Vagina (tissue), 2 donors: ENCODE results near the gene SAFB2. TPM values are rescaled to one million over a fixed set of nuclear protein-coding genes. Genes with fewer than 3 reads are reported as not detected.

Experiments
- DNase-seq, 2 donors: peaks; one replicate each; pipeline ENCODE4 v3.0.0-alpha.2; 2017; ENCODE audit errors: extremely low spot score in 2 of 2
- H3K27ac ChIP-seq: fragments of 200-600 bp; sonication (generic); one replicate; pipeline ENCODE4 v1.5.1; 2019
- H3K27me3 ChIP-seq: fragments of 200-600 bp; sonication (generic); one replicate; pipeline ENCODE4 v1.5.1; 2019
- H3K36me3 ChIP-seq, 2 donors: fragments of 200-600 bp; sonication (generic); one replicate each; pipeline ENCODE4 v1.5.1; 2017 to 2019
- H3K4me1 ChIP-seq: fragments of 200-600 bp; sonication (generic); one replicate; pipeline ENCODE4 v1.5.1; 2019
- H3K4me3 ChIP-seq, 2 donors: fragments of 200-600 bp; sonication (generic); 1 replicate in 1 of 2; 2 replicates in 1 of 2; pipeline ENCODE4 v1.5.1; 2016 to 2019
- H3K9me3 ChIP-seq: fragments of 200-600 bp; sonication (generic); one replicate; pipeline ENCODE4 v1.5.1; 2019
- CTCF ChIP-seq, 3 experiments: fragments of 450-650 bp in 2 of 3; fragments of 200-600 bp in 1 of 3; sonication (generic) in 1 of 3; IDR thresholded peaks; one replicate each; pipeline ENCODE4 v1.5.1; 2017 to 2019; ENCODE audit warnings: antibody characterized with exemption in 3 of 3, mild to moderate bottlenecking in 2 of 3, moderate library complexity in 2 of 3
- POLR2A ChIP-seq, 2 donors: fragments of 450-650 bp; IDR thresholded peaks; one replicate each; pipeline ENCODE4 v1.6.1; 2017; ENCODE audit warnings: antibody characterized with exemption in 2 of 2, mild to moderate bottlenecking in 2 of 2, moderate library complexity in 2 of 2
- POLR2AphosphoS5 ChIP-seq, 2 donors: sonication (generic); formaldehyde crosslinking; IDR thresholded peaks; one replicate each; pipeline ENCODE4 v1.9.0; 2017; ENCODE audit warnings: antibody characterized with exemption in 2 of 2, mild to moderate bottlenecking in 2 of 2, low read depth in 1 of 2; ENCODE audit not compliant: insufficient read depth in 1 of 2
- intact Hi-C: fragments of 100-400 bp; cut with DNase I; formaldehyde crosslinking; loops from one replicate; pipeline ENCODE4 v1.15.1; 2023
- total RNA-seq: library from RNA; depleted of rRNA; stranded (reverse); fragments of >200 nt; gene quantifications from one replicate; pipeline ENCODE4 v1.2.3, GENCODE V29; 2016

Gene SAFB2
- total RNA-seq, 1 donor from 2014 or later, result 85.4 TPM

- Histone ChIP-seq H3K27me3 (no peaks in the 10 kb centered on the region), H3K4me3 (peak overlapping the region in 1 of 2 donors; percentile 46), H3K36me3 (no peaks in the 10 kb centered on the region), H3K9me3 (no peaks in the 10 kb centered on the region), H3K27ac (peak overlapping the region; percentile 47), H3K4me1 (peaks cover 7% of the 10 kb centered on the region)
- intact Hi-C loops, result no loop called here
- no peak for DNase-seq
- no peak for TF ChIP-seq CTCF (IDR thresholded peaks at IDR 0.05)
- TF ChIP-seq POLR2AphosphoS5 (IDR thresholded peaks at IDR 0.05; ENCODE audit: insufficient read depth in 1 of 2, low read depth in 1 of 2), result no peak
- no peak for TF ChIP-seq POLR2A (IDR thresholded peaks at IDR 0.05)
Measured at GRCh38 chr19:5564930-5565329, 57.6 kb downstream of the SAFB2 start.

- Histone ChIP-seq H3K4me1 (peaks cover 7% of the 10 kb centered on the region), H3K36me3 (no peaks in the 10 kb centered on the region), H3K27ac (peak overlapping the region; percentile 47), H3K9me3 (no peaks in the 10 kb centered on the region), H3K27me3 (no peaks in the 10 kb centered on the region), H3K4me3 (no peak overlapping the region)
- no peak for DNase-seq
- intact Hi-C loops, result no loop called here
- TF ChIP-seq POLR2AphosphoS5 (IDR thresholded peaks at IDR 0.05; ENCODE audit: insufficient read depth in 1 of 2, low read depth in 1 of 2) (peak in 1 of 2 donors; percentile 46), POLR2A (IDR thresholded peaks at IDR 0.05) (no peak)
Measured at GRCh38 chr19:5563935-5564612, 58.5 kb downstream of the SAFB2 start.

GRCh38 chr19:5563008-5563431, 59.6 kb downstream of the SAFB2 start:
- no peaks in the 10 kb centered on the region for H3K27me3 ChIP-seq
- no peaks in the 10 kb centered on the region for H3K9me3 ChIP-seq
- peaks cover 7% of the 10 kb centered on the region for H3K4me1 ChIP-seq
- no peak for TF ChIP-seq POLR2AphosphoS5 (IDR thresholded peaks at IDR 0.05; ENCODE audit: insufficient read depth in 1 of 2, low read depth in 1 of 2)
- no peak for TF ChIP-seq CTCF (IDR thresholded peaks at IDR 0.05)
- TF ChIP-seq POLR2A (IDR thresholded peaks at IDR 0.05), result no peak
- intact Hi-C loops, result no loop called here
- no peak overlapping the region for H3K4me3 ChIP-seq
- DNase-seq, result no peak
- no peaks in the 10 kb centered on the region for H3K36me3 ChIP-seq
- H3K27ac ChIP-seq, result no peak overlapping the region

- no peak for DNase-seq
- Histone ChIP-seq H3K27ac (no peak overlapping the region), H3K4me1 (peaks cover 7% of the 10 kb centered on the region), H3K36me3 (no peaks in the 10 kb centered on the region), H3K9me3 (no peaks in the 10 kb centered on the region), H3K4me3 (no peak overlapping the region), H3K27me3 (no peaks in the 10 kb centered on the region)
- TF ChIP-seq POLR2A (IDR thresholded peaks at IDR 0.05) (no peak), POLR2AphosphoS5 (IDR thresholded peaks at IDR 0.05; ENCODE audit: insufficient read depth in 1 of 2, low read depth in 1 of 2) (no peak), CTCF (IDR thresholded peaks at IDR 0.05) (no peak)
- intact Hi-C loops, result no loop called here
Measured at GRCh38 chr19:5562280-5562679, 60.3 kb downstream of the SAFB2 start.

- TF ChIP-seq CTCF (IDR thresholded peaks at IDR 0.05) (no peak), POLR2A (IDR thresholded peaks at IDR 0.05) (no peak), POLR2AphosphoS5 (IDR thresholded peaks at IDR 0.05; ENCODE audit: insufficient read depth in 1 of 2, low read depth in 1 of 2) (no peak)
- Histone ChIP-seq H3K4me3 (no peak overlapping the region), H3K27me3 (no peaks in the 10 kb centered on the region), H3K9me3 (no peaks in the 10 kb centered on the region), H3K27ac (no peak overlapping the region), H3K36me3 (no peaks in the 10 kb centered on the region), H3K4me1 (peaks cover 7% of the 10 kb centered on the region)
- intact Hi-C loops, result no loop called here
- DNase-seq, result no peak
Measured at GRCh38 chr19:5561559-5561958, 61.0 kb downstream of the SAFB2 start.
